ENCODE data around the gene RBFOX2.

- TF ChIP-seq CTCF (IDR thresholded peaks at IDR 0.05; ENCODE audit: low read depth, low read length) (no peak), POLR2A (IDR thresholded peaks at IDR 0.05; ENCODE audit: extremely low read depth, insufficient read length) (no peak), MYC (IDR thresholded peaks at IDR 0.05; ENCODE audit: low read depth, low read length) (no peak), MAX (IDR thresholded peaks at IDR 0.05; ENCODE audit: low read depth, low read length) (no peak)
These were observed 162.0 kb downstream of the RBFOX2 start for GRCh38 chr22:35866651-35867050.
